B cell (primary cell): Measurements from ENCODE around the gene SLC48A1.

Experiments used
- CTCF ChIP-seq: fragments of 200-600 bp; IDR thresholded peaks from one replicate; pipeline ENCODE4 v1.8.0; 2022; ENCODE audit warnings: antibody characterized with exemption, mild to moderate bottlenecking
- EZH2 ChIP-seq: IDR thresholded peaks from 2 replicates; pipeline ENCODE4 v1.6.1; 2012; ENCODE audit warnings: borderline replicate concordance, low read depth, mild to moderate bottlenecking, moderate library complexity, low read length; ENCODE audit not compliant: insufficient read depth, poor library complexity, severe bottlenecking

GRCh38 chr12:47777741-47778558, 4.9 kb downstream of the SLC48A1 start:
- TF ChIP-seq CTCF, result no peak
- no peak for TF ChIP-seq EZH2
